NCI-H446 treated with DMSO at 0.1 percent for 48 hours (cell line): ENCODE data around the gene KRTAP10-11.
"Not testable (repeated sequence)": the region's sequence is repeated elsewhere in the genome, so short reads cannot be mapped to it uniquely, and the experiment has no call there.

ENCODE experiments used
- DNase-seq: peaks from one replicate; lab custom pipeline; 2025; lab: John Stamatoyannopoulos, UW

KRTAP10-11 gene

DNA sequence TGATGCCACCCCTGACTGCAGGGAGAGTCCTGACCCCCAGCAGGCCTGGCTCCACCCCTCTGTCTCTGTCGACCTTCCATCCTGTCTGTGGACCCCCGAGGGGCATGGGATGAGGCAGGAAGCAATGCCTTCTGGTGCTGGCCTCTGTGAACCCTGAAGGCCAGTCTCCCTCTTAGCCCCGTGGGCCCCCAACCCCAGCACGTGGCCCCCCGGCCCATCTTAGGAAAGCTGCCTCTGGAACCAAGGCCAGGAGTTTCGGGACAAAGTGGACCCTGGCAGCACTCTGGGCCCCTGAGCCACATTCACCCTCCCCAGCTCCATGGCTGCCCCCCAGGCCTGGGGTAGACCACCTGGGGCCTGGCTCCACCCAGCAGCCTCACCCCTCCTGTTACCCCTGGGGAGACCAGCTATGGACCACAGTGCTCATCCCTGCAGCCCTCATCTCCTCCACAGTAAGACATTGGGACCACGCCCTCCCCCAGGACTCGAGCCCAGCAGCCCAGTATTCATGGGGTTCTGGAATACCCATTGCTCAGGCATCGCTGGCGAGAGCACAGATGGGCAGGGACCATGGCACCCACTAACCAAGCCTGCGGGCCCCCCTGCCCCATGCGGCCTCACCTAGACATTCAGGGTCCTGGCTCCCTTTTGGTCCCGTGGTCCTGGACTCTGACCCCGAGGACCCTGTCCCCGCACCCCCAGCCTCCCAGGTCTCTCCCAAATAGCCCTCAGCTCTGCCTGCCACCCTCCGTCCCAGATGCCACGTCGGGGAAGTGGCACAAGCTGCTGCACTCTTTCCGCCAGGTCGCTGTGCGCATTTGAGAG, 7.5 kb upstream of the KRTAP10-11 start:
- DNase-seq = not testable (repeated sequence)

GRCh38 chr21:44639331-44639655, 6.9 kb upstream of the KRTAP10-11 start:
- DNase-seq = no peak

DNA sequence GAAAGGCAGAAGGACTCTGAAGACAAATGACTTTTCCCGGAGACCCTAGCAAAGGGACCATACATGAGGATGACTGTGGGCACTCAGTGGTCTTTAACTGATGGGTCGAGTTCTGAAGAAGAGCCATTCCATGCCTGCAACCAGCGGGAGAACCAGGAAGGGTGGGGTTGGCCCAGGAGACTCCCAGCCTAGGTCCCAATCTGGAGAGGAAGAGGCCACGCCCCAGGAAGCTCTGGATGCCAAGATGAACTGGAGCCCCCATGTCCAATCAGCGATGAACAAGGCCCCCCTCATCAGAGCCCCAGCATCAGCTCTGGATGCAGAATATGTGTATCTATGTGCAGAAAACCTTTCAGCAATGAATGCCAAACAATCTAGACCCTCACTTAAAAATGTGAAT, 5.5 kb upstream of the KRTAP10-11 start:
- no peak for DNase-seq

DNA sequence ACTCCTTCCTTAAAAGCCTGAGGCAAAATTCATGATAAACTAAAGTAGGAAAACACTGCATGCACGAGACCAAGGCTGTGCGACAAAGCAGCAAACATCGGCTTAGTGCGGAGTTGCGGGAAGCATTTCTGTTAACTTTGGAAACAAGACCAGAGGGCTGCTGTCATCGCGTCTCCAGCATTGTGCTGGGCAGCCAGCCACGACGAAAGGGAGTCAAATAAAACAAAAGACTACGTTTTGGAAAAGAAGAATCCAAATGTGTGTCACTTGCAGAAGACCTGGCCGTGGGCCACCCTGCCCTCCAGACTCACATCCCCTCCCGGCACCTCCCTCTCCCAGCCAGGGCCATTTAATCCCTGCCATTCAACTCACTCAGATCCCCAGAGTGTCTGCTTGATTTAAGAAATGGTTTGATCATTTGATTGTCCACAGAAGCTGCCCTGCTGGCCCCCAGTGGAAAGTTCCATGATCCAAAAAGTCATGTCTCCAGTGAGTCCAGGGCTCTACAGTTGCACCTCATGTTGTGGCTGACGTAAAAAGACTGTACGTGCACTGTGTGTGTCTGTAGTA, 2.4 kb upstream of the KRTAP10-11 start:
- DNase-seq = no peak

- no peak for DNase-seq
Measured at GRCh38 chr21:44644878-44645277, 1.3 kb upstream of the KRTAP10-11 start.

GRCh38 chr21:44647222-44647552, 973 bp downstream of the KRTAP10-11 start:
- no peak for DNase-seq

- no peak for DNase-seq
Measured at GRCh38 chr21:44648557-44649311, 2.5 kb downstream of the KRTAP10-11 start.

- DNase-seq = no peak
Measured at GRCh38 chr21:44649521-44650100, 3.4 kb downstream of the KRTAP10-11 start.

- no peak for DNase-seq
Measured at GRCh38 chr21:44650265-44650972, 4.2 kb downstream of the KRTAP10-11 start.

DNA sequence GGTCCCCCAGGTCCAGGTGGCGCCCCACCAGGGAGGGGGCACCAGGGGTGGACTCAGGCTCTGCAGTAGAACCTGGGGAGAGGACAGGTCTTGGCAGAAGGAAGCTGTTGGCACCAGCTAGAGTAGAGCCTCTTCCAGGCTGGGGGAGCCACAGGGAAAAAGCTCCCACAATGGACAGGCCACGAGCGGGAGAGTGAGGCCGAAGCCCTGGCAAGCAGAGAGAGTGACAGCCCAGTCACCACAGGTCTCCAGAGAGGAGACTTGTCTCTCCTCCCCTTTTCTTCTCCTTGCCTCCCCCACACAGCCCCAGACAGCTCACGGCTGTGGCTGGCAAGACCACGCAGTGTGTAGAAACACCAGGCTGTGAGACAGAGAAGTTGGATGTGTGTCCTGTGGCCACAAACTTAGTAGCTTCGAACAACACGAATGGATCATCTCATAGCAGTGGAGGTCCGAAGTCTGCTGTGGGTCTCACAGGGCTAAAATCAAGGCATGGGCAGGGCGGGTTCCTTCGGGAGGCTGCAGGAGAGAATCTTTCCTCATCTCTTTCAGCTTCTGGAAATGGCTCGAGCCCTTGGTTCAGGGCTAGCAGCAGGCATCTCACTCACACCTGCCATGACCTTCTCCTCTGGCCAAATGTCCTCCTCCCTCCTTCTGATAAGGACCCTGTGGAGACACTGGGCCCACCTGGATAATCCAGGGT, 4.9 kb downstream of the KRTAP10-11 start:
- DNase-seq = no peak

GRCh38 chr21:44653123-44653522, 6.9 kb downstream of the KRTAP10-11 start:
- DNase-seq = no peak

DNA sequence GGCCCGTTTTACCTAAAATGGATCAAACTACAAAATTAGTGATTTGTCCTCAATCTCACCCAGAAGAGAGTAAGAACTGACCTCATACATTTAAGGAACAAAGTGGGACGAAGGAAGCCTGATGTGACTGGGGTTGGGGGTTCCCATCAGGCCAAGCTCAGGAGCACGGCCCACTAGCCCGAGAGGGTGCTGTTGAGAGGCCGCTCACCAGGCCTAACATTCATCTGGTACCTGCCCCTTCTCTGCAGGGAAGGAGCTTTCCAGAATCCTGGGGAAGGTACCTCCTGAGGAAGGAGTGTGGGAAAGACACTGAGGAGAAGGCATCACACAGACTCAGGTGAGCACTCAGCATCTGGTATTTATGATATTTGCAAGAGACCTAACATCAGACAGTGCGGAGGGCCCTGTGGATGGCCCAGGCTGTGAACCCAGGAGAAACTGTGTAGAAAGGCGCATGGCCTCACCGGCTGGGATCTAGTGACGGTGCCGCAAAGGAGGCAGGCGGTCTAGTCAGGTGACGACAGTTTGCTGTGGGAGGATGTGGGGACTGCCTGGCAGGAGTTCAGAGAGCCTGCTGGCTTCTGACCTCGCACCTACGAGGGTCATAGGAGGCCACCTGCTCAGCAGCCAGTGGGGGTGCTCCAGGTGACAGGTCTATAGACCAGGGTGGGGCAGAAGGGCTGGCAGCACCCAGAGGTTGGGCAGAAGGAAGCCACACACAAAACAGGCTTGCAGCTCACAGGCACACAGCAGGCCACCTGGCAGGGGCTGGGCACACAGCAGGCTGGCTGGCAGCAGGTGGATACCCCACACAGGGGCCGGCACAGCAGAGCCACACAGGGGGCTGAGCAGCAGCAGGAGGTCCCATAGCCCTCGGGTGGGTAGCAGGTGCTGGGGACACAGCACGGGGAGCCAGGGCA, 7.7 kb downstream of the KRTAP10-11 start:
- DNase-seq = no peak

- no peak for DNase-seq
Measured at GRCh38 chr21:44654576-44655175, 8.5 kb downstream of the KRTAP10-11 start, which contains the start of gene KRTAP12-4. KRTAP12-4 (minus strand) TSS chr21:44654659; CDS start chr21:44654614, 45 bp downstream.

DNA sequence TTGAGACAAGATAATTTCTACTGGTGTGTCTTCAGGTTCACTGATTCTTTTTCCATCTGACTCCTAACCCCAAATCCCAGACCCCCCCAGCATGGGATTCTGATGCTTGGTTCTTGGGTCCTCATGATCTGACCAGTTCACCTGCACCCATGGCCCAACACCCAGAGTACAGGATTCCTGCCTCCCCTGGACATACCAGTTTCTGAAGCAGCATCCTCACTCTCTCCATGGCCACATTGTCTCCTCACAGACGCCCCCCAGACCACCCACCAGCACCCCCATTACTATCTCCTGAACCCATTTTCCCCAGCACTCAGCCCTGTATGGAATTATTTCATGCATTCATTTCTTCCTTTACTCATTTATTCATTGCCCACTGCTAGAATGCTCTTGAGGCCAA, 10.7 kb downstream of the KRTAP10-11 start:
- DNase-seq = no peak

GRCh38 chr21:44657635-44658540, 11.7 kb downstream of the KRTAP10-11 start, which contains the start of gene KRTAP12-3:
KRTAP12-3 (plus strand) TSS chr21:44657932; CDS start chr21:44657980, 48 bp downstream.
- no peak for DNase-seq

DNA sequence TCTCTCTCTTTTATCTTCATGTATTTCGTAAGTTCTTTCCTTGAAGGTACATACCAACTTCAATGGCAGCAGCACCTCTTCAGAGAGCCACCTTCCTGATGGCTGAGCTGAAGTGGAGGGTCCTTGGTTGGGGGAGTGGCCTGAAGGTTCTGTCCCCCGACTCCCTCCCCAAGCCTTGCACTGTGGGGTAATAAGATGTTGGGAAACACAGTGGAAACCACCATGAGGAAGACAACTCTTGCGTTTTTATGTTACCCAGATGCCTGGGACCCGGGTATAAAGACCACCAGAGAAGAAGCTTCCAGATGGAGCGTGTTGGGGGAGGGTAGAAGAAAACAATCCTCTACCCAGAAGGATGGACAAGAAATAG, 12.3 kb downstream of the KRTAP10-11 start:
- DNase-seq = no peak

GRCh38 chr21:44658913-44659595, 12.8 kb downstream of the KRTAP10-11 start:
- DNase-seq = no peak

DNA sequence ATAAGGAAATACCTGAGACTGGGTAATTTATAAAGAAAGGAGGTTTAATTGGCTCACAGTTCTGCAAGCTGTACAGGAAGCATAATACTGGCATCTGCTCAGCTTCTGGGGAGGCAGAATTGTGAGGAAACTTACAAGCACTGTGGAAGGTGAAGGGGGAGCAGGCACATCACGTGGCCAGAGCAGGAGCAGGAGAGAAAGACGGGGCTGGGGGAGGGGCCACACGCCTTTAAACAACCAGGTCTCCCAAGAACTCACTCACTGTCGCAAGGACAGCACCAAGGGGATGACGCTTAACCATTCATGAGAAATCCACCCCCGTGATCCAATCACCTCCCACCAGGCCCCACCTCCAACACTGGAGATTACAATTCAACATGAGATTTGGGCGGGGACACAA, 15.4 kb downstream of the KRTAP10-11 start:
- not testable (repeated sequence) for DNase-seq
